ENCODE results near the gene STK32C.
"Not testable (repeated sequence)": the region's sequence is repeated elsewhere in the genome, so short reads cannot be mapped to it uniquely, and the experiment has no call there.

STK32C gene

DNA sequence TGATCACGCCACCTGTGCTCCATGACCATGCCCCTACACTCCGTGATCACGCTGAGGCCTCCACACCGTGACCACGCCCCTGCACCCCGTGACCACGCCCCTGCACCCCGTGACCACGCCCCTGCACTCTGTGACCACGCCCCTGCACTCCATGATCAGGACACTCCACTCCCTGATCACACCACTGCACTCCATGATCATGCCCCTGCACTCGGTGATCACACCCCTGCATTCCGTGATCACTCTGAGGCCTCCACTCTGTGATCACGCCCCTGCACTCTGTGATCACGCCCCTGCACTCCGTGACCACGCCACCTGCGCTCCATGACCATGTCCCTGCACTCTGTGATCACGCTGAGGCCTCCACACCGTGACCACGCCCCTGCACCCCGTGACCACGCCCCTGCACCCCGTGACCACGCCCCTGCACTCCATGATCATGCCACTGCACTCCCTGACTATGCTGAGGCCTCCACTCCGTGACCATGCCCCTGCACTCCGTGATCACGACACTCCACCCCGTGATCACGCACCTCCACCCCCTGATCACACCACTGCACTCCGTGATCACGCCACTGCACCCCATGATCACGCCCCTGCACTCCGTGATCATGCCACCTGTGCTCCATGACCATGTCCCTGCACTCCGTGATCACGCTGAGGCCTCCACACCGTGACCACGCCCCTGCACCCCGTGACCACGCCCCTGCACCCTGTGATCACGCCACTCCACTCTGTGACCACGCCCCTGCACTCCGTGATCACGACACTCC is 27.7 kb downstream of the STK32C start:
- DNase-seq, result no peak

- DNase-seq, result no peak
Observed at GRCh38 chr10:132277311-132277741, 30.4 kb downstream of the STK32C start.

DNA sequence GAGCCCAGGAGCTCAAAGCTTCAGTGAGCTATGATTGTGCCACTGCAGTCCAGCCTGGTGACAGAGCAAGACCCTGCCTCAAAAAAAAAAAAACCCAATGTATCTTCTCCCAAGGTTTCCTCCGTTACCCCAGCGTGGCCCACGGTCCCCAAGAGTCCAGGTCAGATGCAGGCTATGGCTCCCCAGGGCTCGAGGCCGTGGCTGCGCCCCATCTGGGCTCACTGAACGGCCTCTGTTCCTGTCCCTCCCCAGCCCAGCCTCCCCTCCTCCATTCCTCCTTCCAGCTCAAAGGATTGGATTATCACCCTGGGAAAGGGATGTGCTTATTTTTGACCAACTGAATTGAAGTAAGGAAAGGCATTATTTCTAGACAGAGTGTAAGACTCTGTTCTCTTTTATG is 31.0 kb downstream of the STK32C start:
- no peak for DNase-seq

DNA sequence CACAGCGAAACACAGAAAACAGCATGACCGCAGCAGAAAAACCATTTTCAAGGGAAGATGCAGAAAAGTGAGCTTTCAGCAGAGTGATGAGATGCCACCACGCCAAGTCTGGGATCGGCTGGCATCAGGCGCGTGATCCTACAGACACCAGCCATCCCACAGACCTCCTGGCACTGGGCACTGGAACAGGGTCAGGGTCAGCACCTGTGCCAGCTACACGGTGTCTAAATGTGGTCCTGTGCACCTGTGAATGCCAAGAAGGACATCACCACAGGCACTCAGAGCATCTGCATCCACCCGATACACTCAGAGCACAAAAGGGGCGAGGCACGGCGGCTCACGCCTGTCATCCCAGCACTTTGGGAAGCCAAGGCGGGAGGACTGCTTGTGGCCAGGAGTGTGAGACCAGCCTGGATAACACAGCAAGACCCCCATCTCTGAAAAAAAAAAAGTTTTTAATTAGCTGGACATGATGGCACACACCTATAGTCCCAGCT is 31.5 kb downstream of the STK32C start:
- DNase-seq, result no peak

- DNase-seq, result no peak
Observed at GRCh38 chr10:132275426-132276178, 32.1 kb downstream of the STK32C start.

GRCh38 chr10:132274986-132275385 is 32.8 kb downstream of the STK32C start:
- DNase-seq, result no peak

GRCh38 chr10:132274581-132274980 is 33.2 kb downstream of the STK32C start:
- DNase-seq, result no peak

DNA sequence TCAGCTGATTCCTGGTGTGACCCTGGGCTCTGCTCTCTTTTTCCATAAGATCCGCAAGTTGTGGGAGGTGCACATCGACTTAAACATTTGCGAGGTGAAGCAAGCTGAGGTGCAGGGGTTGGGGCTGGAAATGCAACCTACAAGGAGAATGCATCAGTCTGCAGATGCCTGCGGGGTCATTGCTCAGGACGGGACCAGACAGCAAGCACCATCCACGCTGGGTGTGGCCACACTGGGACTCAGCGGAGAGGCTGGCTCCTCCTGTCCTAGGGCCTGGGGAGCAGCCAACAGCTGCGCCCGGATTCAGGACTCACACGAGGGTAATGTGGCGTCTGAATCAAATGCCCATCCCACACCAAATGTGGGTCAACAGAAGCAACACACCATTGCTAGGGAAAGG is 33.8 kb downstream of the STK32C start:
- DNase-seq, result no peak

DNA sequence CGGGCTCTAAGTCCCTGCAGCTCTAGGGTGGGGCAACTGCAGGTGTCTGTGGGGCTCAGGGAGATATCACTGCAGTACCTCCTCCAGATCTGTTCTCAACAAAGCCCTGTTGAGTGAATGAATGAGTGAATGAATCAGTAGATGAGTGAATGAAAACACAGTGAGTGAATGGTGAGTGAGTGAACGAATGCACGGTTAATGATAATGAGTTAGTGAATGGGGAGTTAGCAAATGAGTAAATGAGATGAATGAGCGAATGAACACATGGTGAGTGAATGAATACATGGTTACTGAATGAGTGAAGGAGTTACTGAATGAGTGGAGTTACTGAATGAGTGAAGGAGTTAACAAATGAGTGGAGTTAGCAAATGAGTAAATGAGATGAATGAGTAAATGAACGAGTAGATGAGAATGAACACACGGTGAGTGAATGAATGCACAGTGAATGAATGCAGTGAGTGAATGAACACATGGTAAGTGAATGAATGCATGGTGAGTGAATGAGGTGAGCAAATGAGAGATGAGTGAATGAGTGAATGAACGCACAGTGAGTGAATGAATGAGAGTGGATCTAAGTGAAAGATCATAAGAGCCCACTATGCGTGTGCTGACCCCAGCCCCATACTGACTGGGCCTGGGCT is 34.3 kb downstream of the STK32C start:
- DNase-seq, result no peak

DNA sequence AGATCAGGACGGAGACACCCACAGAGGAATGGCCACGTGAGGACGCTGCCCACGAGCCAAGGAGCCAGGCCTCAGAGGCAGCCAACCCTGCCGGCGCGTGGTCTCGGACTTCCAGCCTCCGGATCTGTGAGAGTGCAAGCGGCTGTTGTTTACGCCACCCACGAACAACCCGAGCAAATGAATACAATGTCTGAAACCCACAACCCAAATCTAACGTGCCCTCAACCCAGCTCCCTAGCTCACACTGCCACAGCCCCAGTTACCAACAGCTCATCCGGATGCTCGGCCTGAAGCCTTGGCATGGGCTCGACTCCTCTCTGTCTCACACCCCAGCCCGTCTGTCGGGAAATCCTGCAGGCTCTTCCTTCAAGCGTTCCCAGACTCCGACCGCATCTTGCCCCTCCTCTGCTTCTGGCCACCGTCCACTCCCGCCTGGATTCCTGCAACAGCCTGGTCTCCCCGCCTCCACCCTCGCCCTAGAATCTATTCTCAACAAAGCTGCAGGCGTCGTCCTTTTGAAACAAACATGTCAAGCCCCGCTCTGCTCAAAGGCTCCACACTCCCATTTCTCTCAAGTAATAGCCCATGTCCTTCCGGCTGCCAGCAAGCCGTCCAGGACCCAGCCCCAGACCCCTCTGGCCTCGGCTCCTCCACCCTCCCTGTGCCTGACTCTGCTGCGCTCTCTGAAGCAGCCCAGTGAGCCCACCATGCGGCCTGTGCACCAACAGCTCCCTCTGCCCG is 35.3 kb downstream of the STK32C start:
- DNase-seq, result peak in 1 of 2 experiments; percentile 25

GRCh38 chr10:132271458-132272230 is 36.1 kb downstream of the STK32C start:
- DNase-seq, result no peak

GRCh38 chr10:132270721-132271457 is 36.9 kb downstream of the STK32C start:
- DNase-seq, result no peak

DNA sequence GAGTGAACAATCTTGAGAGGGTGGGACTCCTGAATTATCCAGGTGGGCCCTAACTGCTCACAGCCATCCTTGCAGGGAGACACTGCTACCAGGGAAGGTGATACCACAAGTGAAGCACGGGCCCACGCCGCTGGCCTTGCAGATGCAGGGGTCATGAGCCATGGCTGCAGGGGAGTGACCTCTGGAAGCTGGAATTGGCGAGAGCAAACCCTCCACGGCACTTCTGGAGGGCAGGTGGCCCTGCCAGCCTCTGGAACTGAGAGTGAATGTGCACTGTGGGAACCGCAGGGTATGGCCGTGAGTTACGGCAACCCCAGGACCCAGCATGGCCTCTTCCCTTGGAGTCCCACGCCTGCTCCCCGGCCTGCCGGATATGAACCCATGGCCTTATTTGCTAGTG is 37.5 kb downstream of the STK32C start:
- DNase-seq, result no peak

DNA sequence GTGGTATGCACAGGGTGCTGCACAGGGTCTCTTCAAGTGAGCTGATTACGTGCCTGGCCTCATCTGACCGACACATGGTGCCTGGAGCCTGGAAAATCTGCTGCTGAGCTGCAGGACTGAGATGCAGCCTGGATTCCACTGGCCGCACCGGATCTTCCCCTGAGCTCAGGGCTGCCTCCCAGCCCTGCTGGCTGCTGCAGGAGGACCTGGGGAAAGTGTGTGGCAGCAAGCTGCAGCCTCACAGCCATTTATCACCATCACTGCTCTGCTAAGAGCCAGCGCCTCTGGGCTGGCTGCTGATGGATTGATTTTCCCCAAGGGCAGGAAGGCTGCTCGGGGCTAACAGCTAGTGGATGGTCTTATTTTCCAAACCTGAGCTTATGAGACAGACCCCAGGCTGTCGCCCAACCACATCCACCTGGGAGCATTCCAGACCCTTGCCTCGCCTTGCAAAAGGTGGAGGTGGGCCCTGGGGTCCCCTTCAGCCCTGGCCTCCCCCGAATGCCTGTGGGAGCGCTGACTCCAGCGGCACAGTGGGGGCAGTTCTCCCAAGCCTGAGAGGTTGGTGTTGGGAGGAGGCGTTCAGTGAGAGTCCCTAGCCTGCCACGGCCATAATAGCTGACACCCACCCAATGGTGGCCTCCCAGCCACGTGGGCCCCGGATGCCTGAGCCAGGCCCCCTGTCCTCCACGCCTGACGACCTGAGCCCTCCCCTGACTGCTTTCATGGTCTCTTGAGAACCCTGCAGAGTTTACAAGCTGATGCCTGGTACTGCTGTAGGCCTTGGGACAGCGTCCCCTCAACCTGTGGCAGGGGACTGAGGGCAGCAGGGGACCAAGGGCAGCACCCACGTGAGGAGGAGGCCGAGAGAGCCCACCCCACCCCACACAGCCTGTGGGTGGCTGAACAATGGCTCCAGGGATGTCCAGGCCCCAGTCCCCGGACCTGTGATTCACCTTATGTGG is 38.2 kb downstream of the STK32C start:
- no peak for DNase-seq

- DNase-seq, result not testable (repeated sequence)
Observed at GRCh38 chr10:132267916-132268315, 39.8 kb downstream of the STK32C start.

GRCh38 chr10:132266594-132267161 is 41.1 kb downstream of the STK32C start:
- no peak for DNase-seq

DNA sequence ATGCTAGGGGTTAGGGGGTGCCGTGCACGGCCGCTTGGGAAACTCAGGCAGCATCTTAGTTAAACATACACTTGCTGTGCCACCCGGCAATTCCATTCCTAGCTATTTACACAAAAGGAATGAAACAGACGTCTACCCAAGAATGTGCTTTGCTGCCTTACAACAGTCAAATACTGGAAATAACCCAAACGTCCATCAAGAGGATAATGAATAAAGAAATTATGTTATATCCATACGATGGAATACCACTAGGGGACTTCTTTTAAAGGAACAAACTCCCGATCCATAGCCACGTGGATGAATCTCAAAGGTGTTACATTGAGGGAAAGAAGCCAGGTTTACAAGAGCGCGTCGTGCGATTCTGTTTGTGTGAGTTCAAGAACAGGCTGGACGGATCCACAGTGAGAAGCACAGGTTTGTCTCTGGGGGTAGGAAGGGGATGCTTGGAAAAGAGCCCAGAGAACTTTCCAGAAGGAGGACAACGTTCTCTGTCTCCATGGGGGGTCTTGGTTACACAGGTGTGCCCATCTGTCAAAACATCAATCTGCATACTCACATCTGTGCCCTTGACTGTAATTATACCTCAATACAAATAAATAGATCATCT is 41.8 kb downstream of the STK32C start:
- no peak for DNase-seq

DNA sequence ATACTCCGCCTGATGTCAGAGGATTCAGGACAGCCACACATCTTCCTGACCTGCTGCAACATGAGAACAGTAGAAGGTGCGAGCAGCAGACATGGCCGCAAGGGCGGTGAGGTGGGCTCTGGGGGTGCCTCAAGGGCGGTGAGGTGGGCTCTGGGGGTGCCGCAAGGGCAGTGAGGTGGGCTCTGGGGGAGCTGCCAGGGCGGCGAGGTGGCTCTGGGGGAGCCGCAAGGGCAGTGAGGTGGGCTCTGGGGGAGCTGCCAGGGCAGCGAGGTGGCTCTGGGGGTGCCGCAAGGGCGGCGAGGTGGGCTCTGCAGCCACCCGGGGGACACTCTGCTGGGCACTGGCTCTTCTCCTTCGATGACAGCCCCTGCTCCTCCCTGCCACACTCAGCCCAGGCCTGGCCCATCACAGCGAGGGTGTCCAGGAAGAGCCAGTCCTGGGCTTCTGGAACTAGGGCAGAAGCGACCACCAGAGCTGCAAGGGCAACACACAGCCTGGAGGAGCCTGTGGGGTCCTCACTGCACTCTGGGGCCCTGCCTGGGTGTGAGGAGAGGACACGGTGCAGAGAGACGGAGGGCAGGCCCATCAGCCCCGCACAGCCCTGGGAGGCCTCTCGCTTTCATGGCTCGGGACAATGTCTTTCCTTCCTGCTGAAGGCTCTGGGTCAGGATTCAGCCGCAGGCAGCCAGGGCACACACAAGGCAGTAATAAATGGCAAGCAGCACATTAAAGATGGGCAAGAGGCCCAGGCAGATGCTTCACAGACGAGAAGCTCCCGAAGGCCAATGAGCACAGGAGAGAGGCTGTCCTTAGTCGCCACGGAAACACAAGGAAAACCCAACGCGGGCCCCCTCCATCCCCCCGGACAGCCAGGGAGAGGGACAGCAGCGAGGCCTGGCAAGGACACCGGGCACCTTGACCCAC is 42.5 kb downstream of the STK32C start:
- peak in 1 of 2 experiments; percentile 10 for DNase-seq

Measured in cerebellar nuclear complex (tissue), 1 donor.